Naive thymus-derived CD4-positive, alpha-beta T cell (primary cell): ENCODE measurements around the gene EPHX1. TPM values are rescaled to one million over a fixed set of nuclear protein-coding genes. Genes with fewer than 3 reads are reported as not detected.

Source experiments
- ATAC-seq: fragments of 150-1000 bp; cut with Tn5 transposase; 2 replicates; pipeline ENCODE4 v1.10.0; 2021; ENCODE audit warnings: mild to moderate bottlenecking, moderate library complexity
- CTCF ChIA-PET: fragments of 350-600 bp; sonication (Branson Sonifier 250); formaldehyde crosslinking; loops from one replicate; lab custom pipeline; 2021; ENCODE audit warnings: antibody characterized with exemption; lab: Charles Lee
- POLR2A ChIA-PET: fragments of 350-600 bp; sonication (Branson Sonifier 250); formaldehyde crosslinking; loops from one replicate; lab custom pipeline; 2021; ENCODE audit warnings: antibody characterized with exemption, inconsistent platforms; lab: Charles Lee
- DNase-seq, 9 donors: peaks; one replicate each; pipeline versions ENCODE4 v3.0.0 to v3.0.0-alpha.2; 2020 to 2022; ENCODE audit warnings: mixed read lengths in 1 of 9
- H3K27ac ChIP-seq: one replicate; pipeline ENCODE4 v1.7.0; 2013; ENCODE audit warnings: mild to moderate bottlenecking, low read depth, low read length, moderate library complexity
- H3K27me3 ChIP-seq, 2 donors: one replicate each; pipeline ENCODE4 v1.7.0; 2013; ENCODE audit warnings: low read length in 2 of 2, mild to moderate bottlenecking in 2 of 2, moderate library complexity in 2 of 2; ENCODE audit not compliant: control insufficient read depth in 2 of 2, insufficient read depth in 2 of 2
- H3K36me3 ChIP-seq, 3 experiments: 1 replicate in 2 of 3; 2 replicates in 1 of 3; pipeline ENCODE4 v1.7.0; 2013; ENCODE audit warnings: low read length in 3 of 3, mild to moderate bottlenecking in 3 of 3, moderate library complexity in 1 of 3; ENCODE audit not compliant: insufficient read depth in 3 of 3, control insufficient read depth in 2 of 3
- H3K4me1 ChIP-seq, 2 donors: one replicate each; pipeline ENCODE4 v1.7.0; 2013; ENCODE audit warnings: low read length in 2 of 2, mild to moderate bottlenecking in 2 of 2, moderate library complexity in 1 of 2; ENCODE audit not compliant: control insufficient read depth in 2 of 2, insufficient read depth in 2 of 2
- H3K4me3 ChIP-seq: 2 replicates; pipeline ENCODE4 v1.7.0; 2013; ENCODE audit warnings: mild to moderate bottlenecking, low read length
- H3K9me3 ChIP-seq, 3 experiments: 1 replicate in 2 of 3; 2 replicates in 1 of 3; pipeline ENCODE4 v1.7.0; 2013; ENCODE audit warnings: low read length in 3 of 3; ENCODE audit not compliant: control insufficient read depth in 2 of 3
- H3K27ac Mint-ChIP-seq, 9 donors: one replicate each; pipeline ENCODE4 v1.8.0; 2020 to 2022; ENCODE audit warnings: mixed read lengths in 9 of 9, mild to moderate bottlenecking in 8 of 9, moderate library complexity in 5 of 9, inconsistent platforms in 2 of 9
- H3K27me3 Mint-ChIP-seq, 5 donors: one replicate each; pipeline ENCODE4 v1.8.0; 2021 to 2022; ENCODE audit warnings: mixed read lengths in 5 of 5, mild to moderate bottlenecking in 1 of 5
- H3K36me3 Mint-ChIP-seq, 5 donors: one replicate each; pipeline ENCODE4 v1.8.0; 2020 to 2022; ENCODE audit warnings: mixed read lengths in 5 of 5, mild to moderate bottlenecking in 3 of 5, inconsistent platforms in 1 of 5
- H3K4me1 Mint-ChIP-seq, 7 donors: one replicate each; pipeline ENCODE4 v1.8.0; 2020 to 2022; ENCODE audit warnings: mixed read lengths in 7 of 7, mild to moderate bottlenecking in 3 of 7, inconsistent platforms in 1 of 7
- H3K4me3 Mint-ChIP-seq, 10 donors: one replicate each; pipeline ENCODE4 v1.8.0; 2020 to 2022; ENCODE audit warnings: mild to moderate bottlenecking in 10 of 10, mixed read lengths in 10 of 10, moderate library complexity in 6 of 10, inconsistent platforms in 2 of 10
- H3K9me3 Mint-ChIP-seq, 11 donors: one replicate each; pipeline ENCODE4 v1.8.0; 2020 to 2022; ENCODE audit warnings: mixed read lengths in 11 of 11, mild to moderate bottlenecking in 4 of 11, inconsistent platforms in 1 of 11, moderate library complexity in 1 of 11
- intact Hi-C, 2 donors: fragments of 100-400 bp; cut with micrococcal nuclease; formaldehyde crosslinking; loops; one replicate each; pipeline ENCODE4 v1.15.1; 2023
- polyA plus RNA-seq, 2 donors: library from polyadenylated mRNA; unstranded; fragments of 300-500 nt; fragmentation: Illumina TruSeq; gene quantifications; one replicate each; pipeline ENCODE4 v1.2.3, GENCODE V29; 2021
- total RNA-seq, 6 experiments: library from RNA in 5 of 6; stranded (reverse) in 5 of 6; gene quantifications; 1 replicate in 5 of 6; 2 replicates in 1 of 6; pipeline ENCODE4 v1.2.3 and lab custom pipeline; 2021 to 2026

Gene EPHX1
- total and polyA plus RNA-seq, 7 experiments from 2014 or later: 0.66 to 3.2 (median 2.0) TPM

- peaks cover 30 to 42% (median 41%) of the 10 kb centered on the region in 7 donors for H3K4me1 Mint-ChIP-seq
- peak overlapping the region; percentile 90 for H3K27ac ChIP-seq
- H3K27me3 ChIP-seq: no peaks in the 10 kb centered on the region
- H3K9me3 ChIP-seq: no peaks in the 10 kb centered on the region
- H3K4me3 Mint-ChIP-seq: peak overlapping the region; percentile 89 to 99 (median 97)
- H3K27me3 Mint-ChIP-seq: peaks cover 0 to 22% (median 0%) of the 10 kb centered on the region in 5 donors
- intact Hi-C loops: loop anchor here (1.0 to 5.0 kb wide), 12 partner anchors 14 to 524 kb away; partner anchors contain the start of genes SDE2 (in 2 of the 2), SRP9 (in 2 of the 2), H3-3A (in 1 of the 2) and LBR (in 1 of the 2)
- ATAC-seq (peak; percentile 46), DNase-seq (peak in 7 of 9 donors; percentile 30 to 53 (median 35))
- H3K27ac Mint-ChIP-seq: peak overlapping the region; percentile 70 to 98 (median 96)
- H3K36me3 ChIP-seq: peaks cover 0 to 20% (median 0%) of the 10 kb centered on the region in 3 experiments
- peaks cover 33 to 35% of the 10 kb centered on the region in 2 donors for H3K4me1 ChIP-seq
- ChIA-PET POLR2A (interaction anchor here (0.5 to 14.9 kb wide), 27 partner anchors 10 to 1460 kb away, joined by 3 to 396 read pairs (median 7); partner anchors contain the start of genes H3-3A, LEFTY1, PYCR2 and SDE2), CTCF (interaction anchor here (0.6 to 5.0 kb wide), 6 partner anchors 13 to 105 kb away, joined by 3 to 48 read pairs (median 9); partner anchors contain the start of gene SRP9)
- H3K4me3 ChIP-seq: peak overlapping the region; percentile 80
- H3K9me3 Mint-ChIP-seq: peaks cover 0 to 3% (median 0%) of the 10 kb centered on the region in 11 donors
- peaks cover 0 to 27% (median under 1%) of the 10 kb centered on the region in 5 donors for H3K36me3 Mint-ChIP-seq
Observed at GRCh38 chr1:225882694-225883615, 73.0 kb downstream of the EPHX1 start.

- ChIA-PET CTCF (interaction anchor here (3.7 to 5.0 kb wide), 2 partner anchors 13 to 28 kb away, joined by 46 to 48 read pairs; no protein-coding TSS in a partner anchor), POLR2A (interaction anchor here (0.5 to 14.9 kb wide), 16 partner anchors 10 to 1461 kb away, joined by 3 to 396 read pairs (median 11); partner anchors contain the start of genes LEFTY1, PYCR2, SDE2 and SRP9)
- Mint-ChIP-seq H3K4me1 (peaks cover 25 to 39% (median 34%) of the 10 kb centered on the region in 7 donors), H3K36me3 (peaks cover 0 to 23% (median 0%) of the 10 kb centered on the region in 5 donors), H3K27me3 (peaks cover 0 to 27% (median 0%) of the 10 kb centered on the region in 5 donors), H3K9me3 (peaks cover 0 to 3% (median 0%) of the 10 kb centered on the region in 11 donors), H3K27ac (peak overlapping the region; percentile 60 to 98 (median 95)), H3K4me3 (peak overlapping the region; percentile 89 to 99 (median 97))
- no peak for DNase-seq
- no peaks in the 10 kb centered on the region for H3K9me3 ChIP-seq
- H3K4me1 ChIP-seq: peaks cover 25 to 27% of the 10 kb centered on the region in 2 donors
- no peak for ATAC-seq
- H3K27me3 ChIP-seq: no peaks in the 10 kb centered on the region
- H3K36me3 ChIP-seq: peaks cover 0 to 15% (median 0%) of the 10 kb centered on the region in 3 experiments
- H3K4me3 ChIP-seq: no peak overlapping the region
- peak overlapping the region; percentile 90 for H3K27ac ChIP-seq
- intact Hi-C loops: loop anchor here (2.0 to 5.0 kb wide), 6 partner anchors 114 to 524 kb away; partner anchors contain the start of genes H3-3A (in 1 of the 2), LBR (in 1 of the 2), PARP1 (in 1 of the 2) and SDE2 (in 1 of the 2)
Observed at GRCh38 chr1:225883616-225884265, 73.8 kb downstream of the EPHX1 start.

DNA sequence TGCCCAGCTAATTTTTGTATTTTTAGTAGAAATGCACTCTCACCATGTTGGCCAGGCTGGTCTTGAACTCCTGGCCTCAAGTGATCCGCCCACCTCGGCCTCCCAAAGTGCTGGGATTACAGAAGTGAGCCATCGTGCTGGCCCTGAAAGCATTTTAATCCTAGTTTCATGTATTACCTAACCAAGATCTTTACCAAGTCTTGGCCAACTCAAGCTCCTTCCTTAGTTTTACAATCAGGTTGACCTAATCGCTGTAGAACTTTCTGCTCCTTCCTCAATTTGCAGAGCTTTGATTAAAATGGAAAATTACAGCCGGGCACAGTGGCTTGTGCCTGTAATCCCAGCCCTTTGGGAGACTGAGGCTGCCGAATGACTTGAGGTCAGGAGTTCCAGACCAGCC, 75.4 kb downstream of the EPHX1 start:
- DNase-seq (no peak), ATAC-seq (no peak)
- Mint-ChIP-seq H3K36me3 (peaks cover 0 to 10% (median 0%) of the 10 kb centered on the region in 5 donors), H3K27ac (peak overlapping the region in 2 of 9 donors; percentile 41 to 42), H3K27me3 (peaks cover 0 to 35% (median 0%) of the 10 kb centered on the region in 5 donors), H3K4me3 (no peak overlapping the region), H3K4me1 (peaks cover 10 to 30% (median 19%) of the 10 kb centered on the region in 7 donors), H3K9me3 (peaks cover 0 to 3% (median 0%) of the 10 kb centered on the region in 11 donors)
- peaks cover 9 to 11% of the 10 kb centered on the region in 2 donors for H3K4me1 ChIP-seq
- H3K4me3 ChIP-seq: no peak overlapping the region
- H3K27me3 ChIP-seq: no peaks in the 10 kb centered on the region
- POLR2A ChIA-PET: interaction anchor here (1.0 to 14.9 kb wide), 4 partner anchors 9 to 108 kb away, joined by 3 to 396 read pairs (median 4); partner anchors contain the start of genes LEFTY1 and SRP9
- H3K27ac ChIP-seq: no peak overlapping the region
- intact Hi-C loops: no loop called here
- no peaks in the 10 kb centered on the region for H3K9me3 ChIP-seq
- CTCF ChIA-PET: interaction anchor here (1.1 kb wide), 1 partner anchor 10 kb away, joined by 5 read pairs; no protein-coding TSS in a partner anchor
- peaks cover 0 to 15% (median 0%) of the 10 kb centered on the region in 3 experiments for H3K36me3 ChIP-seq

- H3K36me3 ChIP-seq: peaks cover 0 to 15% (median 0%) of the 10 kb centered on the region in 3 experiments
- H3K27me3 ChIP-seq: no peaks in the 10 kb centered on the region
- no peak overlapping the region for H3K4me3 ChIP-seq
- peak overlapping the region in 2 of 9 donors; percentile 20 to 47 for H3K27ac Mint-ChIP-seq
- peaks cover 10 to 31% (median 18%) of the 10 kb centered on the region in 7 donors for H3K4me1 Mint-ChIP-seq
- H3K4me3 Mint-ChIP-seq: no peak overlapping the region
- no peak overlapping the region for H3K27ac ChIP-seq
- no peak for ATAC-seq
- H3K36me3 Mint-ChIP-seq: peaks cover 0 to 2% (median 0%) of the 10 kb centered on the region in 5 donors
- peaks cover 3 to 9% of the 10 kb centered on the region in 2 donors for H3K4me1 ChIP-seq
- intact Hi-C loops: no loop called here
- H3K9me3 Mint-ChIP-seq: peaks cover 0 to 3% (median 0%) of the 10 kb centered on the region in 11 donors
- H3K9me3 ChIP-seq: no peaks in the 10 kb centered on the region
- no peak for DNase-seq
- peaks cover 0 to 39% (median 0%) of the 10 kb centered on the region in 5 donors for H3K27me3 Mint-ChIP-seq
- CTCF ChIA-PET: interaction anchor here (1.1 kb wide), 1 partner anchor 9 kb away, joined by 5 read pairs; no protein-coding TSS in a partner anchor
- POLR2A ChIA-PET: interaction anchor here (1.0 to 14.9 kb wide), 3 partner anchors 8 to 38 kb away, joined by 3 to 396 read pairs (median 3); partner anchors contain the start of genes LEFTY1 and PYCR2
Observed at GRCh38 chr1:225886159-225887029, 76.5 kb downstream of the EPHX1 start.

DNA sequence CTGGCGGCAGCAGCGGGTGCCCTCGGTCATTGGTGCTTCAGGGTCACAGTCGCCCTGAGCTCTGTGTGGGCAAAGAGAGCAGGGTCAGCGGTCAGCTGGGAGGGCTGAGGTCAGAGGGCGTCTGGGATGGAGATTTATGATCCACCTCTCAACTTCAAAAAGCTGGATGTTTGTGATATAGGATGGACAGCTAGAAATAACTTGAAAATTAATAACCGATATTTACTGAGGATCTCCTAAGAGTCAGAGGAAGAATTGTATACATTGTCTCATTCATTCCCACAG, 77.0 kb downstream of the EPHX1 start:
- intact Hi-C loops: no loop called here
- POLR2A ChIA-PET: interaction anchor here (1.0 to 14.9 kb wide), 2 partner anchors 7 to 37 kb away, joined by 3 to 396 read pairs; partner anchors contain the start of genes LEFTY1 and PYCR2

More for the DNA sequence above, 77.0 kb downstream of the EPHX1 start:
- no peaks in the 10 kb centered on the region for H3K27me3 ChIP-seq
- H3K9me3 ChIP-seq: no peaks in the 10 kb centered on the region
- no peak overlapping the region for H3K4me3 ChIP-seq
- Mint-ChIP-seq H3K4me3 (no peak overlapping the region), H3K36me3 (peaks cover 0 to 2% (median 0%) of the 10 kb centered on the region in 5 donors), H3K9me3 (peaks cover 0 to 3% (median 0%) of the 10 kb centered on the region in 11 donors), H3K27ac (peak overlapping the region in 2 of 9 donors; percentile 5 to 20), H3K27me3 (peaks cover 0 to 39% (median 0%) of the 10 kb centered on the region in 5 donors), H3K4me1 (peaks cover 10 to 37% (median 19%) of the 10 kb centered on the region in 7 donors)
- H3K36me3 ChIP-seq: peaks cover 0 to 10% (median 0%) of the 10 kb centered on the region in 3 experiments
- no peak overlapping the region for H3K27ac ChIP-seq
- no peak for ATAC-seq
- CTCF ChIA-PET: no interaction called here
- H3K4me1 ChIP-seq: peaks cover 3 to 10% of the 10 kb centered on the region in 2 donors
- DNase-seq: no peak
